OCI-LY1 (cell line): ENCODE data around the gene SREK1IP1.

Experiments used
- EZH2 ChIP-seq: fragments of 200-600 bp; sonication (generic), shearing (Covaris generic); IDR thresholded peaks from 2 replicates; pipeline ENCODE4 v1.8.0; 2017; ENCODE audit warnings: borderline replicate concordance, mixed run types, mild to moderate bottlenecking, antibody characterized with exemption, low read length, moderate library complexity, mixed read lengths
- TF ChIP-seq, protein P1 (sequence below): fragments of 200-600 bp; sonication (generic), shearing (Covaris generic); IDR thresholded peaks from 2 replicates; pipeline ENCODE4 v1.5.1; 2017; ENCODE audit warnings: mild to moderate bottlenecking, antibody characterized with exemption, low read length, moderate library complexity, mixed read lengths

GRCh38 chr5:64794053-64794770 lies 25.7 kb upstream of the SREK1IP1 start:
- TF ChIP-seq, protein P1, sequence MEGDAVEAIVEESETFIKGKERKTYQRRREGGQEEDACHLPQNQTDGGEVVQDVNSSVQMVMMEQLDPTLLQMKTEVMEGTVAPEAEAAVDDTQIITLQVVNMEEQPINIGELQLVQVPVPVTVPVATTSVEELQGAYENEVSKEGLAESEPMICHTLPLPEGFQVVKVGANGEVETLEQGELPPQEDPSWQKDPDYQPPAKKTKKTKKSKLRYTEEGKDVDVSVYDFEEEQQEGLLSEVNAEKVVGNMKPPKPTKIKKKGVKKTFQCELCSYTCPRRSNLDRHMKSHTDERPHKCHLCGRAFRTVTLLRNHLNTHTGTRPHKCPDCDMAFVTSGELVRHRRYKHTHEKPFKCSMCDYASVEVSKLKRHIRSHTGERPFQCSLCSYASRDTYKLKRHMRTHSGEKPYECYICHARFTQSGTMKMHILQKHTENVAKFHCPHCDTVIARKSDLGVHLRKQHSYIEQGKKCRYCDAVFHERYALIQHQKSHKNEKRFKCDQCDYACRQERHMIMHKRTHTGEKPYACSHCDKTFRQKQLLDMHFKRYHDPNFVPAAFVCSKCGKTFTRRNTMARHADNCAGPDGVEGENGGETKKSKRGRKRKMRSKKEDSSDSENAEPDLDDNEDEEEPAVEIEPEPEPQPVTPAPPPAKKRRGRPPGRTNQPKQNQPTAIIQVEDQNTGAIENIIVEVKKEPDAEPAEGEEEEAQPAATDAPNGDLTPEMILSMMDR, result no peak
- TF ChIP-seq EZH2, result no peak
